Stomach smooth muscle (tissue), 2 donors: ENCODE data around the gene CLCNKB.
A peak's percentile ranks its signal among the peaks of the same experiment; 100 is the strongest.
"Not testable (repeated sequence)": the region's sequence is repeated elsewhere in the genome, so short reads cannot be mapped to it uniquely, and the experiment has no call there.

ENCODE experiments used
- H3K27ac ChIP-seq: one replicate; pipeline ENCODE4 v1.7.0; 2013; ENCODE audit warnings: mild to moderate bottlenecking, low read length, inconsistent platforms
- H3K27me3 ChIP-seq, 2 donors: one replicate each; pipeline ENCODE4 v1.7.0; 2013; ENCODE audit warnings: low read length in 2 of 2; ENCODE audit not compliant: insufficient read depth in 2 of 2, control insufficient read depth in 1 of 2
- H3K36me3 ChIP-seq, 2 donors: one replicate each; pipeline ENCODE4 v1.7.0; 2013; ENCODE audit warnings: low read length in 2 of 2; ENCODE audit not compliant: control insufficient read depth in 2 of 2, insufficient read depth in 2 of 2
- H3K4me1 ChIP-seq: one replicate; pipeline ENCODE4 v1.7.0; 2013; ENCODE audit warnings: low read length; ENCODE audit not compliant: control insufficient read depth, insufficient read depth
- H3K4me3 ChIP-seq, 2 donors: one replicate each; pipeline ENCODE4 v1.7.0; 2013; ENCODE audit warnings: low read length in 2 of 2
- H3K9ac ChIP-seq, 2 donors: one replicate each; pipeline ENCODE4 v1.7.0; 2013; ENCODE audit warnings: low read length in 2 of 2, mild to moderate bottlenecking in 1 of 2
- H3K9me3 ChIP-seq, 2 donors: one replicate each; pipeline ENCODE4 v1.7.0; 2013; ENCODE audit warnings: low read length in 2 of 2; ENCODE audit not compliant: control insufficient read depth in 2 of 2
- donor health status: healthy.
- donor health status: Pancreatic carcinoma.

CLCNKB gene

GRCh38 chr1:16043521-16043920, at the start of gene CLCNKB:
Gene CLCNKB (plus strand): TSS chr1:16043782. CDS start chr1:16044493, 711 bp downstream.
- H3K36me3 ChIP-seq = no peaks in the 10 kb centered on the region
- no peak within 1 kb of the TSS for H3K9ac ChIP-seq
- no peak within 1 kb of the TSS for H3K27ac ChIP-seq

DNA sequence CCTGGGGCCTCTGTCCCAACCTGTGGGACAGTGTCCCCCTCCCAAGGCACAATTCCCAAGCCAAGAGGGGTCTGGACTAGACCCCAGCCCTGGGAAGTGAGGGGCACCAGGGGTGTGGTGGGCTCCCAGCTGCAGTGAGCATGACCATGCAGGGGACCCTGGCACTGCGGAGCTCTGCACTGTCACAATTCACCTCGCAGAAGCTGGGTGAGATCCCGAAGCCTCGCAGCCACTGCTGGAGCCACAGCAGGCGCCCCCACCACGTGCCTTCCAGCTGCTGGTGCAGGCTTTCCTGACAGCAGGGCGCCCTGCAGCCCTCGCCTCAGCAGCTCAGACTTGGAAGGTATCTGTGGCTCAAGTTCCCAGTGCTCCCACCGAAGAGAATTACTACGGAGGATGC, 49.5 kb upstream of the CLCNKB start:
- no peaks in the 10 kb centered on the region for H3K27me3 ChIP-seq
- H3K4me3 ChIP-seq = no peak overlapping the region
- H3K9ac ChIP-seq = no peak overlapping the region
- H3K4me1 ChIP-seq = peaks cover 13% of the 10 kb centered on the region
- no peaks in the 10 kb centered on the region for H3K36me3 ChIP-seq
- H3K27ac ChIP-seq = no peak overlapping the region
- no peaks in the 10 kb centered on the region for H3K9me3 ChIP-seq

More at GRCh38 chr1:16043521-16043920, at the start of gene CLCNKB:
- Histone ChIP-seq H3K4me3 (no peak within 1 kb of the TSS), H3K9me3 (no peaks in the 10 kb centered on the region), H3K27me3 (no peaks in the 10 kb centered on the region), H3K4me1 (no peaks in the 10 kb centered on the region)

GRCh38 chr1:15994590-15995351, 48.8 kb upstream of the CLCNKB start:
- peaks cover 13% of the 10 kb centered on the region for H3K4me1 ChIP-seq
- H3K9ac ChIP-seq = peak overlapping the region in 1 of 2 donors; percentile 2
- H3K27ac ChIP-seq = no peak overlapping the region
- H3K27me3 ChIP-seq = no peaks in the 10 kb centered on the region
- H3K4me3 ChIP-seq = no peak overlapping the region
- no peaks in the 10 kb centered on the region for H3K9me3 ChIP-seq
- H3K36me3 ChIP-seq = no peaks in the 10 kb centered on the region

- Histone ChIP-seq H3K4me1 (peaks cover 13% of the 10 kb centered on the region), H3K9ac (no peak overlapping the region), H3K27ac (no peak overlapping the region), H3K36me3 (no peaks in the 10 kb centered on the region), H3K9me3 (no peaks in the 10 kb centered on the region), H3K27me3 (no peaks in the 10 kb centered on the region), H3K4me3 (no peak overlapping the region)
Measured at GRCh38 chr1:15997076-15997585, 46.5 kb upstream of the CLCNKB start.

DNA sequence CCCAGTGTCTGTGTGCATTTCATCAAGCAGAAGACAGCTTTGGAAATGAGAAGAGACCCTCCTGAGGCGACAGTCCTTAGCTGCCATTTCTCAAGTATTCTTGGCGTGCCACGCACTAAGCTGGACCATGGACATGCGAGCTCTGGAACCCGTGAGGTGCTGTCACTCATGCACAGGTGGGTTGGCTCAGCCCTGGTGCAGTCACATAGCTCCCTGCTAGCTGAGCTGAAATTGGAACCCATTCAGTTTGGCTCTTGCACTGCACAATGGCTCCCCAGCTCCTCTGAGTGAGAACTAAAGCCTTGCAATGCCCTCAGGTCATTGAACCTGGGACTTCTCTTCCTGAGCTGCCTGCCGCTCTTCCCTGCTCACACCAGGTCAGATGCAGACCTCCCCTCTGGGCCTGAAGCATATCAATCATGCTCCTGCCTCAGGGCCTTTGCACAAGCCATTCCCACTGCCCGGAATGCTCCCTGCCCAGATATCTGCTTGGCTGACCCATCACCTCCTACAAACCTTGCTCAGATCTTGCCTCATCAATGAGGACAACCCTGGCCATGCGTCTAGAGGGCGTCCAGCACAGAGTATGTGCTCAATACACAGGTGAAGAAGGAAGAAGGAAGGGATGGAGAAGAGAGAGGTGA, 45.8 kb upstream of the CLCNKB start:
- Histone ChIP-seq H3K36me3 (no peaks in the 10 kb centered on the region), H3K27ac (no peak overlapping the region), H3K4me1 (peaks cover 13% of the 10 kb centered on the region), H3K9ac (no peak overlapping the region), H3K27me3 (no peaks in the 10 kb centered on the region), H3K4me3 (no peak overlapping the region), H3K9me3 (no peaks in the 10 kb centered on the region)

- Histone ChIP-seq H3K4me1 (peaks cover 13% of the 10 kb centered on the region), H3K27ac (no peak overlapping the region), H3K27me3 (no peaks in the 10 kb centered on the region), H3K4me3 (no peak overlapping the region), H3K9ac (no peak overlapping the region), H3K9me3 (no peaks in the 10 kb centered on the region), H3K36me3 (no peaks in the 10 kb centered on the region)
Measured at GRCh38 chr1:15998929-15999328, 44.7 kb upstream of the CLCNKB start.

GRCh38 chr1:16001274-16001673, 42.3 kb upstream of the CLCNKB start:
- not testable (repeated sequence) for H3K27me3 ChIP-seq

DNA sequence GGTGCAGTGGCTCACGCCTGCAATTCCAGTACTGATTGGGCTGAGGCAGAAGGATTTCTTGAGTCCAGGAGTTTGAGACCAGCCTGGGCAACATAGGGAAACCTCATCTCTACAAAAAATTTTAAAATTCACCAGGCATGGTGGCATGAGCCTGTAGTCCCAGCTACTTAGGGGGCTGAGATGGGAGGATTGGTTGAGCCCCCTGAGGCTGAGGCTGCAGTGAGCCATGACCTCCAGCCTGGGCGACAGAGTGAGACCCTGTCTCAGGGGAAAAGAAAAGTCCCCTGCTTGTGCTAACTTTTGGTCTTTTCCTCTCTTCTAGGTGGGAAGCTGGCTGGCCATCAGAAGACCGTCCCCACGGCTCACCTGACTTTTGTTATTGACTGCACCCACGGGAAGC, 38.0 kb upstream of the CLCNKB start:
- no peaks in the 10 kb centered on the region for H3K36me3 ChIP-seq
- H3K4me1 ChIP-seq = peaks cover 4% of the 10 kb centered on the region
- no peak overlapping the region for H3K4me3 ChIP-seq
- H3K27me3 ChIP-seq = no peaks in the 10 kb centered on the region
- no peak overlapping the region for H3K9ac ChIP-seq
- no peaks in the 10 kb centered on the region for H3K9me3 ChIP-seq
- H3K27ac ChIP-seq = no peak overlapping the region

More at GRCh38 chr1:16001274-16001673, 42.3 kb upstream of the CLCNKB start:
- not testable (repeated sequence) for H3K9me3 ChIP-seq, H3K4me1 ChIP-seq, H3K36me3 ChIP-seq, H3K4me3 ChIP-seq, H3K27ac ChIP-seq, H3K9ac ChIP-seq

GRCh38 chr1:16006010-16006409, 37.6 kb upstream of the CLCNKB start:
- no peaks in the 10 kb centered on the region for H3K27me3 ChIP-seq
- no peak overlapping the region for H3K27ac ChIP-seq
- no peaks in the 10 kb centered on the region for H3K36me3 ChIP-seq
- no peaks in the 10 kb centered on the region for H3K9me3 ChIP-seq
- no peak overlapping the region for H3K4me3 ChIP-seq
- no peak overlapping the region for H3K9ac ChIP-seq
- H3K4me1 ChIP-seq = peaks cover 4% of the 10 kb centered on the region

DNA sequence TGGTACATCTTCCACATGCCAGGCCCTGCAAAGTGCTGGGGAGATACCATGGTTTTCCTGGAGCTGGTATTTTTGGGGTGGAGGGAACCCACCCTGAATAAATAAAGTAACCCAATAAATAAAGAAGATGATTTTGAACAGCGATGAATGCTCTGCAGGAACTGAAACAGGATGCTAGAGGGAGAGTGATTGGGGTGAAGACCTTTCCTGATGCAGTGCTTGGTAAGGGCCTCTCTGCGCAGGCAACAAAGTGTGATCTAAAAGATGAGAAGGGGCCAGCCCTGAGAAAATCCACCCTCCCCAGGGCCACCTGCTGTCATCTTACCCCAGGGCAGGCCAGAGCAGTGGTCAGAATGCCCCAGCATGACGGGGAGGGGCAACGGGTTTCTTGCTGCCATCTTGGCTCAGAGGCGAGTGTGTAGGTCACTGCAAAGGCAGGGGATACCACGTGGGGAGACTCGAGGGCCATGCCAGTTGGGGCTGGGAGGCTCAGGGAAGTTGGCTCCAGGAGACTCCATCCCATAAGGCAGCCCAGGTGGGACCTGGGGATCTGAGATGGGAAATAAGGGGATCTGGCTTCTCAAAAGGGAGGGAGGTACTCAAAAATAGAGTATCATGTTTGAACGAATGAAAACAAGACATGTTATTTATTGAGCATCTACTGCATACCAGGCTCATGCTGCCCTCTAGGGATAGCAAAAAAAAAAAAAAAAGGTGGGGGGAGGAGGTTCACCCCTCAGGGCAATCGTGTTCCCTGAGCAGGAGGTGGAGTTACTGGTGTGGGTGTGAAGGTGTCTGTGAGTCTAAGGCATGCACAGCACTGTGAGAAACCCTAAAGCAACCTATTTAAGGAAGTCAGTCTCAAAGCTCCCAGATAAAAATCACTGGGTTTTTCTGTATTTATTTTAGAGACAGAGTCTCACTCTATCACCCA, 36.8 kb upstream of the CLCNKB start:
- no peaks in the 10 kb centered on the region for H3K36me3 ChIP-seq
- no peak overlapping the region for H3K27ac ChIP-seq
- H3K4me1 ChIP-seq = peaks cover 5% of the 10 kb centered on the region
- H3K4me3 ChIP-seq = no peak overlapping the region
- H3K9ac ChIP-seq = no peak overlapping the region
- H3K9me3 ChIP-seq = no peaks in the 10 kb centered on the region
- H3K27me3 ChIP-seq = no peaks in the 10 kb centered on the region
